H1 (cell line): Measurements from ENCODE around the gene KLF8. TPM values are rescaled to one million over a fixed set of nuclear protein-coding genes. Genes with fewer than 3 reads are reported as not detected.

Experiments
- CTCF ChIA-PET: fragments of 300-600 bp; sonication (Branson Sonifier 250); formaldehyde crosslinking; loops from one replicate; lab custom pipeline; 2021; ENCODE audit not compliant: partially characterized antibody; lab: Charles Lee
- POLR2A ChIA-PET: fragments of 300-600 bp; sonication (Branson Sonifier 250); formaldehyde crosslinking; loops from one replicate; lab custom pipeline; 2021; ENCODE audit warnings: inconsistent platforms; ENCODE audit not compliant: partially characterized antibody; lab: Charles Lee
- DNase-seq, 2 experiments: peaks; one replicate each; pipeline versions ENCODE4 v3.0.0 to v3.0.0-alpha.2; 2010 to 2022; ENCODE audit warnings: low spot score in 2 of 2, low read depth in 1 of 2, mixed read lengths in 1 of 2
- FAIRE-seq: peaks from 2 replicates; lab custom pipeline; 2011; peaks lifted over from hg19 to GRCh38; lab: Jason Lieb, UNC
- H2AFZ ChIP-seq: 2 replicates; pipeline ENCODE4 v1.8.1; 2012; ENCODE audit warnings: low read length, inconsistent platforms
- H2AK5ac ChIP-seq: 2 replicates; pipeline ENCODE4 v1.6.1; 2013; ENCODE audit warnings: low read depth, low read length
- H2BK120ac ChIP-seq: replicated peaks from 2 replicates; pipeline ENCODE3; 2013; ENCODE audit warnings: low read depth, low read length, inconsistent platforms
- H2BK12ac ChIP-seq: 2 replicates; pipeline ENCODE4 v1.6.1; 2013; ENCODE audit warnings: low read depth, low read length
- H2BK15ac ChIP-seq: 2 replicates; pipeline ENCODE4 v1.6.1; 2013; ENCODE audit warnings: low read length
- H2BK20ac ChIP-seq: 2 replicates; pipeline ENCODE4 v1.6.1; 2013; ENCODE audit warnings: low read length
- H2BK5ac ChIP-seq: 2 replicates; pipeline ENCODE4 v1.6.1; 2013; ENCODE audit warnings: low read depth, low read length
- H3K14ac ChIP-seq: 2 replicates; pipeline ENCODE4 v1.6.1; 2013; ENCODE audit warnings: inconsistent platforms; ENCODE audit not compliant: insufficient read length
- H3K18ac ChIP-seq: 2 replicates; pipeline ENCODE4 v1.6.1; 2013; ENCODE audit warnings: low read length; ENCODE audit errors: extremely low read depth
- H3K23ac ChIP-seq: 2 replicates; pipeline ENCODE4 v1.6.1; 2013; ENCODE audit warnings: inconsistent platforms; ENCODE audit not compliant: insufficient read length
- H3K23me2 ChIP-seq: 2 replicates; pipeline ENCODE4 v1.6.1; 2013; ENCODE audit warnings: low read depth, low read length
- H3K27ac ChIP-seq: 2 replicates; pipeline ENCODE4 v1.6.1; 2011; ENCODE audit warnings: low read depth, low read length, inconsistent platforms
- H3K27me3 ChIP-seq, 4 experiments: replicated peaks in 1 of 4; 1 replicate in 1 of 4; 2 replicates in 3 of 4; pipeline versions ENCODE4 v1.6.1 to v1.8.1; 2011 to 2013; ENCODE audit warnings: low read length in 3 of 4, mild to moderate bottlenecking in 3 of 4, inconsistent platforms in 2 of 4, mixed read lengths in 2 of 4, moderate library complexity in 1 of 4; ENCODE audit not compliant: control insufficient read depth in 3 of 4, insufficient read depth in 3 of 4; ENCODE audit errors: extremely low read depth in 1 of 4
- H3K36me3 ChIP-seq, 4 experiments: 2 replicates each; pipeline versions ENCODE4 v1.6.1 to v1.8.1; 2011 to 2013; ENCODE audit warnings: mild to moderate bottlenecking in 4 of 4, low read length in 3 of 4, moderate library complexity in 2 of 4, control low read depth in 1 of 4, inconsistent platforms in 1 of 4; ENCODE audit not compliant: insufficient read depth in 4 of 4, control insufficient read depth in 2 of 4
- H3K4ac ChIP-seq: replicated peaks from 2 replicates; pipeline ENCODE3; 2013; ENCODE audit warnings: low read length, low read depth, mixed read lengths, inconsistent platforms; ENCODE audit not compliant: insufficient read length
- H3K4me1 ChIP-seq, 4 experiments: replicated peaks in 1 of 4; 1 replicate in 1 of 4; 2 replicates in 3 of 4; pipeline versions ENCODE4 v1.6.1 to v1.8.1; 2011 to 2013; ENCODE audit warnings: low read length in 3 of 4, inconsistent platforms in 2 of 4, mixed read lengths in 1 of 4; ENCODE audit not compliant: insufficient read depth in 4 of 4, control insufficient read depth in 3 of 4
- H3K4me2 ChIP-seq, 2 experiments: 2 replicates each; pipeline versions ENCODE4 v1.6.1 to v1.8.1; 2011 to 2013; ENCODE audit warnings: low read depth in 2 of 2, low read length in 2 of 2, control low read depth in 1 of 2, inconsistent platforms in 1 of 2, mild to moderate bottlenecking in 1 of 2; ENCODE audit not compliant: insufficient read depth in 1 of 2
- H3K4me3 ChIP-seq, 4 experiments: fragments of 200-600, 300-600 bp in 1 of 4; sonication (generic), shearing (Covaris generic), sonication (Bioruptor Twin) in 1 of 4; 2 replicates each; pipeline versions ENCODE4 v1.5.1 to v1.8.1; 2011 to 2016; ENCODE audit warnings: low read length in 4 of 4, low read depth in 3 of 4, control low read depth in 2 of 4, inconsistent platforms in 2 of 4, mild to moderate bottlenecking in 2 of 4, mixed read lengths in 1 of 4, moderate library complexity in 1 of 4; ENCODE audit not compliant: insufficient read depth in 2 of 4; ENCODE audit errors: extremely low read depth in 1 of 4
- H3K56ac ChIP-seq: replicated peaks from 2 replicates; pipeline ENCODE3; 2013; ENCODE audit warnings: low read depth, mild to moderate bottlenecking, mixed read lengths, low read length, inconsistent platforms; ENCODE audit not compliant: insufficient read length
- H3K79me1 ChIP-seq: 2 replicates; pipeline ENCODE4 v1.6.1; 2013; ENCODE audit warnings: low read depth, low read length, control low read depth
- H3K79me2 ChIP-seq, 2 experiments: 2 replicates each; pipeline versions ENCODE4 v1.6.1 to v1.8.1; 2012 to 2013; ENCODE audit warnings: low read length in 2 of 2, mild to moderate bottlenecking in 2 of 2, inconsistent platforms in 1 of 2; ENCODE audit not compliant: insufficient read depth in 2 of 2, control insufficient read depth in 1 of 2
- H3K9ac ChIP-seq, 4 experiments: replicated peaks in 1 of 4; 1 replicate in 1 of 4; 2 replicates in 3 of 4; pipeline versions ENCODE4 v1.6.1 to v1.8.1; 2011 to 2013; ENCODE audit warnings: low read depth in 3 of 4, low read length in 3 of 4, control low read depth in 2 of 4, mild to moderate bottlenecking in 2 of 4, moderate library complexity in 2 of 4, inconsistent platforms in 1 of 4; ENCODE audit errors: extremely low read depth in 1 of 4
- H3K9me3 ChIP-seq, 2 experiments: 2 replicates each; pipeline versions ENCODE4 v1.6.1 to v1.8.1; 2012 to 2013; ENCODE audit warnings: mild to moderate bottlenecking in 2 of 2, moderate library complexity in 2 of 2, control low read depth in 1 of 2, inconsistent platforms in 1 of 2, low read depth in 1 of 2, low read length in 1 of 2, mixed read lengths in 1 of 2; ENCODE audit not compliant: insufficient read depth in 2 of 2
- H4K20me1 ChIP-seq, 2 experiments: replicated peaks in 1 of 2; 2 replicates each; pipeline versions ENCODE3 to v1.8.1; 2011 to 2013; ENCODE audit warnings: inconsistent platforms in 2 of 2, low read length in 2 of 2, mild to moderate bottlenecking in 1 of 2; ENCODE audit not compliant: insufficient read depth in 2 of 2, control insufficient read depth in 1 of 2
- H4K5ac ChIP-seq: 2 replicates; pipeline ENCODE4 v1.6.1; 2013; ENCODE audit warnings: low read length, low read depth, mixed read lengths, inconsistent platforms; ENCODE audit not compliant: insufficient read length
- H4K8ac ChIP-seq: 2 replicates; pipeline ENCODE4 v1.8.0; 2013; ENCODE audit warnings: mild to moderate bottlenecking, moderate library complexity, low read length, inconsistent platforms; ENCODE audit not compliant: insufficient read depth; ENCODE audit errors: extremely low read depth
- H4K91ac ChIP-seq: replicated peaks from 2 replicates; pipeline ENCODE3; 2013; ENCODE audit warnings: low read length, mixed read lengths, inconsistent platforms; ENCODE audit not compliant: insufficient read length
- BCL11A ChIP-seq, 2 experiments: IDR thresholded peaks; one replicate each; pipeline ENCODE4 v1.6.1; 2011; ENCODE audit warnings: low read depth in 2 of 2, low read length in 2 of 2, mild to moderate bottlenecking in 2 of 2
- BRCA1 ChIP-seq: IDR thresholded peaks from 2 replicates; pipeline ENCODE4 v1.6.1; 2012; ENCODE audit warnings: low read depth, low read length, improper control_type of control experiment
- CEBPB ChIP-seq: IDR thresholded peaks from 2 replicates; pipeline ENCODE4 v1.6.1; 2012; ENCODE audit warnings: low read depth, low read length
- CTBP2 ChIP-seq: IDR thresholded peaks from 2 replicates; pipeline ENCODE4 v1.7.0; 2011; ENCODE audit warnings: borderline replicate concordance, mild to moderate bottlenecking, moderate library complexity, mixed read lengths, low read length; ENCODE audit not compliant: insufficient read depth, insufficient read length
- GTF2F1 ChIP-seq: IDR thresholded peaks from 2 replicates; pipeline ENCODE4 v1.6.1; 2012; ENCODE audit warnings: low read depth, low read length, improper control_type of control experiment, borderline replicate concordance
- HDAC2 ChIP-seq, 2 experiments: fragments of 300-600 bp in 1 of 2; sonication (generic) in 1 of 2; IDR thresholded peaks; 2 replicates each; pipeline ENCODE4 v1.6.1; 2011 to 2012; ENCODE audit warnings: low read depth in 2 of 2, low read length in 2 of 2, mild to moderate bottlenecking in 2 of 2, moderate library complexity in 2 of 2, borderline replicate concordance in 1 of 2, inconsistent platforms in 1 of 2
- KDM4A ChIP-seq: IDR thresholded peaks from one replicate; pipeline ENCODE4 v1.7.1; 2012; ENCODE audit warnings: low read depth, mild to moderate bottlenecking, moderate library complexity, low read length, inconsistent platforms; ENCODE audit not compliant: severe bottlenecking
- PHF8 ChIP-seq: fragments of 200-600 bp; sonication (generic); conservative IDR thresholded peaks from 2 replicates; pipeline ENCODE4 v1.7.1; 2012; ENCODE audit warnings: low read depth, mild to moderate bottlenecking, inconsistent platforms, low read length, moderate library complexity
- RBBP5 ChIP-seq: IDR thresholded peaks from 2 replicates; pipeline ENCODE4 v1.7.1; 2012; ENCODE audit warnings: low read depth, mild to moderate bottlenecking, inconsistent platforms, low read length, moderate library complexity, borderline replicate concordance
- SP2 ChIP-seq: IDR thresholded peaks from 2 replicates; pipeline ENCODE4 v1.6.1; 2012; ENCODE audit warnings: mild to moderate bottlenecking, low read length, inconsistent platforms
- SRF ChIP-seq: IDR thresholded peaks from 2 replicates; pipeline ENCODE4 v1.6.1; 2011; ENCODE audit warnings: mild to moderate bottlenecking, low read depth, low read length, moderate library complexity
- TEAD4 ChIP-seq: IDR thresholded peaks from 2 replicates; pipeline ENCODE4 v1.6.1; 2012; ENCODE audit warnings: low read depth, low read length, inconsistent platforms, mixed read lengths
- WGBS, 2 experiments: shearing (Covaris generic) in 1 of 2; methylation state at CpG; one replicate each; pipeline versions ENCODE4 v1.1.6 to v1.1.7; 2013 to 2015; ENCODE audit warnings: low lambda C conversion rate in 2 of 2, mixed read lengths in 2 of 2, inconsistent platforms in 1 of 2, low coverage in 1 of 2, missing lambda C conversion rate in 1 of 2; ENCODE audit not compliant: insufficient replicate concordance in 2 of 2, insufficient coverage in 1 of 2, insufficient read length in 1 of 2; ENCODE audit errors: extremely low coverage in 1 of 2, missing lambda C conversion rate in 1 of 2; 5-methylcytosine and 5-hydroxymethylcytosine counted together
- polyA plus RNA-seq, 7 experiments: library from polyadenylated mRNA; depleted of rRNA in 3 of 7; stranded (reverse) in 5 of 7; unstranded in 2 of 7; fragments of >200 nt in 5 of 7; fragments of 200-250 nt in 2 of 7; gene quantifications; 1 replicate in 5 of 7; 2 replicates in 1 of 7; 4 replicates in 1 of 7; pipeline versions ENCODE4 v1.2.1 to v1.2.3, GENCODE V29; 2011 to 2013; ENCODE audit warnings: missing spikeins in 2 of 7, mixed read lengths in 2 of 7
- total RNA-seq: library from RNA; stranded (reverse); fragmentation: NEBNext Ultra II Directional; extraction: Animal tissue kit (Norgen Biotek cat#: 25700); gene quantifications from 2 replicates; pipeline ENCODE4 v1.2.1, GENCODE V29; 2021
- TF ChIP-seq, protein P1 (sequence below): IDR thresholded peaks from 2 replicates; pipeline ENCODE4 v1.6.1; 2012; ENCODE audit warnings: inconsistent platforms

KLF8 gene
- total and polyA plus RNA-seq, 2 of the 8 experiments (the other 6 are each of a cell fraction or from before 2014, with no cell fraction given) = 11.5 to 15.3 TPM

DNA sequence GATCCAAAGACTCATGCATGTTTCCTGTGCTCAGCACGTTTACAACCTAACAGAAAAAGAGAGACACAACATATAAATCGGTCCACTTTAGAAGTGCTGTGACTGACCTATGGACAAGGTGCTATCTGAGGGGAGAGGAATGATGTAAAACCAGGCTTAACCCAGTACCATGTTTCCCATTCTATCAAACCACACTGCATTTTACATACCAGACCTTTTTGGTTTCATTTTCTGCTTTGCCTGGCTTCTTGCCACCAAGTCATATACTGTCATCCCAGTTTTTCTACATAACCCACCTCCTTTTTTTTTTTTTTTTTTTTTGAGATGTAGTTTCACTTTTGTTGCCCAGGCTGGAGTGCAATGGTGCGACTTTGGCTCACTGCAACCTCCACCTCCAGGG, 82.2 kb downstream of the KLF8 start:
- no peak for DNase-seq
- no peak overlapping the region for H3K18ac ChIP-seq
- no peak overlapping the region for H2AFZ ChIP-seq
- H2BK20ac ChIP-seq = no peak overlapping the region
- no peaks in the 10 kb centered on the region for H3K79me1 ChIP-seq
- no peak for FAIRE-seq
- ChIA-PET POLR2A (no interaction called here), CTCF (no interaction called here)
- no peak overlapping the region for H2BK5ac ChIP-seq
- H3K9me3 ChIP-seq = peaks cover 7 to 19% of the 10 kb centered on the region in 2 experiments; a peak in 3 of 4 replicates
- H3K9ac ChIP-seq = no peak overlapping the region
- TF ChIP-seq KDM4A (no peak), BRCA1 (no peak), CEBPB (no peak), HDAC2 (IDR thresholded peaks at IDR 0.05; ENCODE audit: borderline replicate concordance in 1 of 2, low read depth in 2 of 2, low read length in 2 of 2) (no peak), PHF8 (no peak), SRF (no peak), RBBP5 (no peak), TEAD4 (no peak), GTF2F1 (no peak), BCL11A (IDR thresholded peaks at IDR 0.05; ENCODE audit: low read depth in 2 of 2, low read length in 2 of 2) (no peak), SP2 (no peak), CTBP2 (no peak)
- TF ChIP-seq, protein P1, sequence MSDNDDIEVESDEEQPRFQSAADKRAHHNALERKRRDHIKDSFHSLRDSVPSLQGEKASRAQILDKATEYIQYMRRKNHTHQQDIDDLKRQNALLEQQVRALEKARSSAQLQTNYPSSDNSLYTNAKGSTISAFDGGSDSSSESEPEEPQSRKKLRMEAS = no peak
- no peak overlapping the region for H4K8ac ChIP-seq
- no peak overlapping the region for H3K4ac ChIP-seq
- no peaks in the 10 kb centered on the region for H3K27me3 ChIP-seq
- H2BK120ac ChIP-seq = no peak overlapping the region
- no peak overlapping the region for H2AK5ac ChIP-seq
- H3K79me2 ChIP-seq = no peaks in the 10 kb centered on the region
- no peak overlapping the region for H3K23ac ChIP-seq
- no peak overlapping the region for H2BK15ac ChIP-seq
- H4K5ac ChIP-seq = no peak overlapping the region
- no peaks in the 10 kb centered on the region for H4K20me1 ChIP-seq
- no peak overlapping the region for H3K56ac ChIP-seq
- no peaks in the 10 kb centered on the region; the same call in 1 of the 2 replicates for H3K23me2 ChIP-seq
- H3K4me3 ChIP-seq = no peak overlapping the region
- H3K27ac ChIP-seq = no peak overlapping the region
- H3K4me1 ChIP-seq = no peaks in the 10 kb centered on the region
- H2BK12ac ChIP-seq = no peak overlapping the region
- WGBS, 2 experiments = 70% methylated on average over 2 of the region's 3 CpGs; no CpG with 5 or more reads in 1 of the 2 experiments
- no peak overlapping the region for H3K4me2 ChIP-seq
- no peak overlapping the region for H3K14ac ChIP-seq
- H3K36me3 ChIP-seq = no peaks in the 10 kb centered on the region
- H4K91ac ChIP-seq = no peak overlapping the region
